Hindlimb muscle (tissue), 1 donor: ENCODE measurements around the gene DYNLRB2. TPM values are rescaled to one million over a fixed set of nuclear protein-coding genes. Genes with fewer than 3 reads are reported as not detected.
A peak's percentile ranks its signal among the peaks of the same experiment; 100 is the strongest.

ENCODE experiments used
- DNase-seq: peaks from one replicate; pipeline ENCODE4 v3.0.0-alpha.2; 2013
- polyA plus RNA-seq: library from polyadenylated mRNA; unstranded; fragments of 120-200 nt; gene quantifications from one replicate; pipeline ENCODE4 v1.2.1, GENCODE V29; 2013; ENCODE audit not compliant: insufficient read length

DYNLRB2 gene
- polyA plus RNA-seq, result 0.36 TPM

GRCh38 chr16:80540516-80541305, at the start of gene DYNLRB2:
DYNLRB2 (plus strand) TSS chr16:80540993; CDS start chr16:80541077, 84 bp downstream.
- peak; percentile 93 for DNase-seq

GRCh38 chr16:80500116-80500859, 40.5 kb upstream of the DYNLRB2 start:
- DNase-seq, result no peak

GRCh38 chr16:80500961-80501525, 39.8 kb upstream of the DYNLRB2 start:
- no peak for DNase-seq

- no peak for DNase-seq
Measured at GRCh38 chr16:80503107-80503506, 37.7 kb upstream of the DYNLRB2 start.

GRCh38 chr16:80507538-80507937, 33.3 kb upstream of the DYNLRB2 start:
- no peak for DNase-seq

GRCh38 chr16:80509872-80510271, 30.9 kb upstream of the DYNLRB2 start:
- no peak for DNase-seq

GRCh38 chr16:80511824-80512592, 28.8 kb upstream of the DYNLRB2 start:
- no peak for DNase-seq

GRCh38 chr16:80512593-80512853, 28.3 kb upstream of the DYNLRB2 start:
- DNase-seq, result no peak

GRCh38 chr16:80515374-80515773, 25.4 kb upstream of the DYNLRB2 start:
- DNase-seq, result no peak

GRCh38 chr16:80517846-80518245, 22.9 kb upstream of the DYNLRB2 start:
- no peak for DNase-seq

- DNase-seq, result no peak
Measured at GRCh38 chr16:80518436-80518835, 22.4 kb upstream of the DYNLRB2 start.

- no peak for DNase-seq
Measured at GRCh38 chr16:80519189-80519588, 21.6 kb upstream of the DYNLRB2 start.

GRCh38 chr16:80525420-80525819, 15.4 kb upstream of the DYNLRB2 start:
- DNase-seq, result no peak

- DNase-seq, result peak; percentile 46
Measured at GRCh38 chr16:80526418-80527061, 14.3 kb upstream of the DYNLRB2 start.

- no peak for DNase-seq
Measured at GRCh38 chr16:80527297-80527696, 13.5 kb upstream of the DYNLRB2 start.

- no peak for DNase-seq
Measured at GRCh38 chr16:80530479-80530878, 10.3 kb upstream of the DYNLRB2 start.

GRCh38 chr16:80536238-80536637, 4.6 kb upstream of the DYNLRB2 start:
- DNase-seq, result no peak

GRCh38 chr16:80541306-80541694, 507 bp downstream of the DYNLRB2 start:
- no peak for DNase-seq

- DNase-seq, result no peak
Measured at GRCh38 chr16:80543162-80543561, 2.4 kb downstream of the DYNLRB2 start.

- DNase-seq, result no peak
Measured at GRCh38 chr16:80544326-80544725, 3.5 kb downstream of the DYNLRB2 start.

- no peak for DNase-seq
Measured at GRCh38 chr16:80546249-80546648, 5.5 kb downstream of the DYNLRB2 start.

GRCh38 chr16:80547145-80547544, 6.4 kb downstream of the DYNLRB2 start:
- no peak for DNase-seq

GRCh38 chr16:80552277-80552676, 11.5 kb downstream of the DYNLRB2 start:
- DNase-seq, result no peak
